PC-3 (cell line): ENCODE results near the gene RIC1. TPM values are rescaled to one million over a fixed set of nuclear protein-coding genes. Genes with fewer than 3 reads are reported as not detected.

Experiments used
- ATAC-seq: fragments of 200-7000 bp; cut with Tn5 transposase; 2 replicates; pipeline ENCODE4 v1.9.1; 2020; ENCODE audit warnings: mild to moderate bottlenecking, moderate library complexity
- BruUV-seq: library from RNA; stranded (reverse); fragments of 400-500 nt; replicated peaks from 2 replicates; lab custom pipeline; 2021; lab: Mats Ljungman, UMichigan
- CTCF ChIA-PET: fragments of 300-600 bp; sonication (Branson Sonifier 250); formaldehyde crosslinking; loops from one replicate; lab custom pipeline; 2022; ENCODE audit warnings: antibody characterized with exemption; lab: Charles Lee
- POLR2A ChIA-PET: fragments of 300-600 bp; sonication (Branson Sonifier 250); formaldehyde crosslinking; loops from one replicate; lab custom pipeline; 2022; ENCODE audit warnings: antibody characterized with exemption; ENCODE audit not compliant: unreplicated experiment; lab: Charles Lee
- DNase-seq: peaks from one replicate; pipeline ENCODE4 v3.0.0-alpha.2; 2015
- H2AFZ ChIP-seq: fragments of 300-600 bp; sonication (generic); 2 replicates; pipeline ENCODE4 v1.6.0; 2016; ENCODE audit warnings: antibody characterized with exemption, low read length
- H3F3A ChIP-seq: fragments of 300-600 bp; sonication (generic); one replicate; pipeline ENCODE4 v1.6.0; 2017; ENCODE audit warnings: antibody characterized with exemption, low read length, control low read depth, mild to moderate bottlenecking; ENCODE audit not compliant: unreplicated experiment
- H3K27ac ChIP-seq: fragments of 300-600 bp; sonication (generic); 2 replicates; pipeline ENCODE4 v1.5.1; 2016; ENCODE audit warnings: mild to moderate bottlenecking, low read length
- H3K27me3 ChIP-seq: fragments of 300-600 bp; sonication (generic); 2 replicates; pipeline ENCODE4 v1.6.1; 2016; ENCODE audit warnings: low read length, mixed read lengths
- H3K36me3 ChIP-seq: fragments of 300-600 bp; sonication (generic); 2 replicates; pipeline ENCODE4 v1.6.1; 2016; ENCODE audit warnings: low read depth, mixed run types, low read length, mixed read lengths
- H3K4me1 ChIP-seq: fragments of 300-600 bp; sonication (generic); 2 replicates; pipeline ENCODE4 v1.5.1; 2016; ENCODE audit warnings: low read length; ENCODE audit not compliant: insufficient read depth
- H3K4me2 ChIP-seq: fragments of 300-600 bp; sonication (generic); 2 replicates; pipeline ENCODE4 v1.6.0; 2016; ENCODE audit warnings: low read length
- H3K4me3 ChIP-seq: fragments of 300-600 bp; sonication (generic); 2 replicates; pipeline ENCODE4 v1.5.1; 2016; ENCODE audit warnings: mild to moderate bottlenecking, low read length, mixed read lengths
- H3K79me2 ChIP-seq: fragments of 300-600 bp; sonication (generic); 2 replicates; pipeline ENCODE4 v1.6.1; 2017; ENCODE audit warnings: low read length, mixed read lengths
- H3K9ac ChIP-seq: fragments of 300-600 bp; sonication (generic); 2 replicates; pipeline ENCODE4 v1.6.0; 2016; ENCODE audit warnings: mild to moderate bottlenecking, low read length
- H3K9me2 ChIP-seq: fragments of 300-600 bp; sonication (generic); replicated peaks from 2 replicates; pipeline ENCODE4 v1.6.1; 2016; ENCODE audit warnings: mixed run types, low read length, mixed read lengths
- H3K9me3 ChIP-seq: fragments of 300-600 bp; sonication (generic); 2 replicates; pipeline ENCODE4 v1.6.1; 2016; ENCODE audit warnings: low read length, mixed read lengths
- H4K20me1 ChIP-seq: fragments of 300-600 bp; sonication (generic); 2 replicates; pipeline ENCODE4 v1.6.1; 2016; ENCODE audit warnings: low read length, mixed read lengths
- CTCF ChIP-seq: fragments of 300-600 bp; sonication (generic); conservative IDR thresholded peaks from 2 replicates; pipeline ENCODE4 v1.5.1; 2017; ENCODE audit warnings: antibody characterized with exemption, low read depth, mild to moderate bottlenecking, low read length
- EZH2 ChIP-seq: fragments of 300-600 bp; sonication (generic); IDR thresholded peaks from one replicate; pipeline ENCODE4 v1.6.1; 2017; ENCODE audit warnings: antibody characterized with exemption, mild to moderate bottlenecking, low read length; ENCODE audit not compliant: unreplicated experiment
- EZH2phosphoT487 ChIP-seq: fragments of 300-600 bp; sonication (generic); IDR thresholded peaks from 2 replicates; pipeline ENCODE4 v1.6.1; 2018; ENCODE audit warnings: mild to moderate bottlenecking, antibody characterized with exemption, low read length, borderline replicate concordance
- intact Hi-C: fragments of 100-400 bp; cut with micrococcal nuclease; formaldehyde crosslinking; loops from 2 replicates; pipeline ENCODE4 v1.9.0; 2023
- total RNA-seq: library from RNA; depleted of rRNA; stranded (reverse); fragments of >200 nt; gene quantifications from 2 replicates; pipeline ENCODE4 v1.2.3, GENCODE V29; 2014

Gene RIC1
- total RNA-seq, 1 experiment from 2014 or later: 16.0 TPM

- ATAC-seq: no peak
- Histone ChIP-seq H3K4me2 (no peak overlapping the region), H3K4me3 (no peak overlapping the region), H3F3A (no peaks in the 10 kb centered on the region), H3K27ac (no peak overlapping the region), H3K9me2 (no peaks in the 10 kb centered on the region), H4K20me1 (no peaks in the 10 kb centered on the region), H3K9me3 (no peaks in the 10 kb centered on the region), H3K27me3 (no peaks in the 10 kb centered on the region), H3K9ac (no peak overlapping the region), H2AFZ (no peak overlapping the region), H3K36me3 (no peaks in the 10 kb centered on the region), H3K4me1 (no peaks in the 10 kb centered on the region), H3K79me2 (no peaks in the 10 kb centered on the region)
- no peak for TF ChIP-seq CTCF
- no peak for TF ChIP-seq EZH2
- TF ChIP-seq EZH2phosphoT487: no peak
- POLR2A ChIA-PET: no interaction called here
- DNase-seq: no peak
- intact Hi-C loops: loop anchor here (10.0 kb wide), 1 partner anchor 838 kb away; no protein-coding TSS in a partner anchor
- BruUV-seq: no TSS peak
- CTCF ChIA-PET: no interaction called here
These were observed 36.0 kb upstream of the RIC1 start for GRCh38 chr9:5592904-5593303.

GRCh38 chr9:5593904-5594303 lies 35.0 kb upstream of the RIC1 start:
- Histone ChIP-seq H3F3A (no peaks in the 10 kb centered on the region), H3K27ac (no peak overlapping the region), H2AFZ (no peak overlapping the region), H3K27me3 (no peaks in the 10 kb centered on the region), H3K9ac (no peak overlapping the region), H3K4me2 (no peak overlapping the region), H3K4me3 (no peak overlapping the region), H3K36me3 (no peaks in the 10 kb centered on the region), H3K4me1 (no peaks in the 10 kb centered on the region), H3K9me2 (no peaks in the 10 kb centered on the region), H4K20me1 (no peaks in the 10 kb centered on the region), H3K79me2 (no peaks in the 10 kb centered on the region), H3K9me3 (no peaks in the 10 kb centered on the region)
- intact Hi-C loops: loop anchor here (10.0 kb wide), 1 partner anchor 839 kb away; no protein-coding TSS in a partner anchor
- ChIA-PET CTCF (no interaction called here), POLR2A (no interaction called here)
- TF ChIP-seq EZH2phosphoT487 (no peak), CTCF (no peak), EZH2 (no peak)
- ATAC-seq (no peak), DNase-seq (no peak)
- BruUV-seq: no TSS peak

GRCh38 chr9:5596173-5596572 lies 32.7 kb upstream of the RIC1 start:
- ATAC-seq (no peak), DNase-seq (no peak)
- intact Hi-C loops: loop anchor here (10.0 kb wide), 1 partner anchor 841 kb away; no protein-coding TSS in a partner anchor
- TF ChIP-seq CTCF (no peak), EZH2 (no peak), EZH2phosphoT487 (no peak)
- H3K4me3 ChIP-seq: no peak overlapping the region
- no peaks in the 10 kb centered on the region for H3K27me3 ChIP-seq
- H3K36me3 ChIP-seq: no peaks in the 10 kb centered on the region
- no peaks in the 10 kb centered on the region for H3K79me2 ChIP-seq
- H2AFZ ChIP-seq: no peak overlapping the region
- BruUV-seq: no TSS peak
- H3F3A ChIP-seq: no peaks in the 10 kb centered on the region
- no peaks in the 10 kb centered on the region for H3K9me2 ChIP-seq
- H3K9me3 ChIP-seq: no peaks in the 10 kb centered on the region
- no peak overlapping the region for H3K27ac ChIP-seq
- H4K20me1 ChIP-seq: no peaks in the 10 kb centered on the region
- no peak overlapping the region for H3K9ac ChIP-seq
- no peak overlapping the region for H3K4me2 ChIP-seq
- no peaks in the 10 kb centered on the region for H3K4me1 ChIP-seq
- CTCF ChIA-PET: no interaction called here
- POLR2A ChIA-PET: no interaction called here
